Central memory CD8-positive, alpha-beta T cell (primary cell): Measurements from ENCODE around the gene COL23A1.
"Not testable (repeated sequence)": the region's sequence is repeated elsewhere in the genome, so short reads cannot be mapped to it uniquely, and the experiment has no call there.

Source experiments
- ATAC-seq: fragments of 150-1000 bp; cut with Tn5 transposase; replicated peaks from 2 replicates; pipeline ENCODE4 v1.10.0; 2022; ENCODE audit warnings: mild to moderate bottlenecking, moderate FRiP score, moderate number of reproducible peaks; ENCODE audit not compliant: poor library complexity, severe bottlenecking; ENCODE audit errors: extremely low read depth
- DNase-seq, 2 donors: peaks; one replicate each; pipeline ENCODE4 v3.0.0; 2021; ENCODE audit warnings: low spot score in 2 of 2
- H3K27ac Mint-ChIP-seq: one replicate; pipeline ENCODE4 v1.8.0; 2022; ENCODE audit warnings: low read depth, mild to moderate bottlenecking, moderate library complexity, mixed read lengths
- H3K27me3 Mint-ChIP-seq: one replicate; pipeline ENCODE4 v1.8.0; 2022; ENCODE audit warnings: mixed read lengths
- H3K36me3 Mint-ChIP-seq: one replicate; pipeline ENCODE4 v1.8.0; 2022; ENCODE audit warnings: mild to moderate bottlenecking, moderate library complexity, mixed read lengths; ENCODE audit not compliant: insufficient read depth
- H3K4me1 Mint-ChIP-seq: one replicate; pipeline ENCODE4 v1.8.0; 2022; ENCODE audit warnings: mixed read lengths
- H3K4me3 Mint-ChIP-seq: one replicate; pipeline ENCODE4 v1.8.0; 2022; ENCODE audit warnings: mild to moderate bottlenecking, moderate library complexity, mixed read lengths
- H3K9me3 Mint-ChIP-seq: one replicate; pipeline ENCODE4 v1.8.0; 2022; ENCODE audit warnings: mixed read lengths

The COL23A1 gene

GRCh38 chr5:178304761-178305645 lies 285.2 kb downstream of the COL23A1 start:
- no peaks in the 10 kb centered on the region for H3K4me1 Mint-ChIP-seq
- no peak overlapping the region for H3K4me3 Mint-ChIP-seq
- no peak overlapping the region for H3K27ac Mint-ChIP-seq
- no peaks in the 10 kb centered on the region for H3K9me3 Mint-ChIP-seq
- peaks cover 51% of the 10 kb centered on the region for H3K27me3 Mint-ChIP-seq
- ATAC-seq (no peak), DNase-seq (no peak)
- no peaks in the 10 kb centered on the region for H3K36me3 Mint-ChIP-seq

GRCh38 chr5:178304016-178304415 lies 286.2 kb downstream of the COL23A1 start:
- H3K4me1 Mint-ChIP-seq, result no peaks in the 10 kb centered on the region
- no peak for ATAC-seq
- no peaks in the 10 kb centered on the region for H3K36me3 Mint-ChIP-seq
- H3K9me3 Mint-ChIP-seq, result no peaks in the 10 kb centered on the region
- H3K27ac Mint-ChIP-seq, result no peak overlapping the region
- DNase-seq, result no peak
- peaks cover 51% of the 10 kb centered on the region for H3K27me3 Mint-ChIP-seq
- H3K4me3 Mint-ChIP-seq, result no peak overlapping the region

GRCh38 chr5:178302321-178302720 lies 287.9 kb downstream of the COL23A1 start:
- not testable (repeated sequence) for ATAC-seq, DNase-seq, H3K4me3 Mint-ChIP-seq, H3K4me1 Mint-ChIP-seq, H3K36me3 Mint-ChIP-seq, H3K9me3 Mint-ChIP-seq, H3K27ac Mint-ChIP-seq
- peaks cover 51% of the 10 kb centered on the region for H3K27me3 Mint-ChIP-seq

- H3K9me3 Mint-ChIP-seq, result no peaks in the 10 kb centered on the region
- no peak overlapping the region for H3K27ac Mint-ChIP-seq
- H3K4me3 Mint-ChIP-seq, result no peak overlapping the region
- H3K36me3 Mint-ChIP-seq, result no peaks in the 10 kb centered on the region
- H3K27me3 Mint-ChIP-seq, result peaks cover 50% of the 10 kb centered on the region
- DNase-seq, result no peak
- H3K4me1 Mint-ChIP-seq, result no peaks in the 10 kb centered on the region
- no peak for ATAC-seq
Measured at GRCh38 chr5:178301641-178302040, 288.6 kb downstream of the COL23A1 start.

GRCh38 chr5:178298283-178298807 lies 291.8 kb downstream of the COL23A1 start:
- DNase-seq (no peak), ATAC-seq (no peak)
- Mint-ChIP-seq H3K4me1 (no peaks in the 10 kb centered on the region), H3K36me3 (no peaks in the 10 kb centered on the region), H3K27me3 (peaks cover 27% of the 10 kb centered on the region), H3K27ac (no peak overlapping the region), H3K4me3 (no peak overlapping the region), H3K9me3 (no peaks in the 10 kb centered on the region)

- no peak overlapping the region for H3K4me3 Mint-ChIP-seq
- ATAC-seq, result no peak
- H3K36me3 Mint-ChIP-seq, result no peaks in the 10 kb centered on the region
- no peaks in the 10 kb centered on the region for H3K9me3 Mint-ChIP-seq
- no peaks in the 10 kb centered on the region for H3K4me1 Mint-ChIP-seq
- no peak for DNase-seq
- no peak overlapping the region for H3K27ac Mint-ChIP-seq
- H3K27me3 Mint-ChIP-seq, result peaks cover 31% of the 10 kb centered on the region
Measured at GRCh38 chr5:178297751-178298150, 292.4 kb downstream of the COL23A1 start.

GRCh38 chr5:178296066-178296465 lies 294.1 kb downstream of the COL23A1 start:
- no peak overlapping the region for H3K4me3 Mint-ChIP-seq
- H3K36me3 Mint-ChIP-seq, result no peaks in the 10 kb centered on the region
- H3K4me1 Mint-ChIP-seq, result no peaks in the 10 kb centered on the region
- H3K9me3 Mint-ChIP-seq, result no peaks in the 10 kb centered on the region
- DNase-seq (no peak), ATAC-seq (no peak)
- H3K27me3 Mint-ChIP-seq, result peaks cover 33% of the 10 kb centered on the region
- H3K27ac Mint-ChIP-seq, result no peak overlapping the region

GRCh38 chr5:178295589-178295988 lies 294.6 kb downstream of the COL23A1 start:
- H3K36me3 Mint-ChIP-seq, result no peaks in the 10 kb centered on the region
- no peak overlapping the region for H3K4me3 Mint-ChIP-seq
- no peaks in the 10 kb centered on the region for H3K9me3 Mint-ChIP-seq
- peaks cover 33% of the 10 kb centered on the region for H3K27me3 Mint-ChIP-seq
- DNase-seq (no peak), ATAC-seq (no peak)
- H3K27ac Mint-ChIP-seq, result no peak overlapping the region
- H3K4me1 Mint-ChIP-seq, result no peaks in the 10 kb centered on the region

GRCh38 chr5:178293815-178294214 lies 296.4 kb downstream of the COL23A1 start:
- no peak for DNase-seq
- H3K36me3 Mint-ChIP-seq, result no peaks in the 10 kb centered on the region

GRCh38 chr5:178293400-178293799 lies 296.8 kb downstream of the COL23A1 start:
- DNase-seq (no peak), ATAC-seq (no peak)
- no peaks in the 10 kb centered on the region for H3K4me1 Mint-ChIP-seq
- H3K4me3 Mint-ChIP-seq, result no peak overlapping the region
- no peaks in the 10 kb centered on the region for H3K36me3 Mint-ChIP-seq
- peaks cover 50% of the 10 kb centered on the region for H3K27me3 Mint-ChIP-seq
- no peak overlapping the region for H3K27ac Mint-ChIP-seq
- no peaks in the 10 kb centered on the region for H3K9me3 Mint-ChIP-seq

More at GRCh38 chr5:178293815-178294214, 296.4 kb downstream of the COL23A1 start:
- no peak for ATAC-seq
- no peak overlapping the region for H3K4me3 Mint-ChIP-seq
- H3K9me3 Mint-ChIP-seq, result no peaks in the 10 kb centered on the region
- H3K27ac Mint-ChIP-seq, result no peak overlapping the region
- H3K27me3 Mint-ChIP-seq, result peaks cover 48% of the 10 kb centered on the region
- no peaks in the 10 kb centered on the region for H3K4me1 Mint-ChIP-seq

GRCh38 chr5:178292826-178293205 lies 297.4 kb downstream of the COL23A1 start:
- Mint-ChIP-seq H3K4me1 (no peaks in the 10 kb centered on the region), H3K9me3 (no peaks in the 10 kb centered on the region), H3K4me3 (no peak overlapping the region), H3K36me3 (no peaks in the 10 kb centered on the region), H3K27me3 (peaks cover 55% of the 10 kb centered on the region), H3K27ac (no peak overlapping the region)
- DNase-seq, result no peak
- no peak for ATAC-seq

- H3K27me3 Mint-ChIP-seq, result peaks cover 62% of the 10 kb centered on the region
- no peak for ATAC-seq
- no peak overlapping the region for H3K27ac Mint-ChIP-seq
Measured at GRCh38 chr5:178291969-178292825, 298.0 kb downstream of the COL23A1 start.

More at GRCh38 chr5:178291969-178292825, 298.0 kb downstream of the COL23A1 start:
- no peak overlapping the region for H3K4me3 Mint-ChIP-seq
- H3K9me3 Mint-ChIP-seq, result no peaks in the 10 kb centered on the region
- no peaks in the 10 kb centered on the region for H3K36me3 Mint-ChIP-seq
- no peak for DNase-seq
- no peaks in the 10 kb centered on the region for H3K4me1 Mint-ChIP-seq
